GM20000 (cell line): ENCODE results near the gene MON2.

Experiments used
- DNase-seq: peaks from one replicate; pipeline ENCODE4 v3.0.0; 2012; ENCODE audit warnings: low spot score
- CTCF ChIP-seq: IDR thresholded peaks from 2 replicates; pipeline ENCODE4 v1.5.1; 2012; ENCODE audit warnings: mild to moderate bottlenecking, control low read depth; ENCODE audit errors: extremely low read depth, missing control alignments

Gene MON2

GRCh38 chr12:62602255-62603060 lies 135.8 kb downstream of the MON2 start:
- no peak for TF ChIP-seq CTCF
- DNase-seq: peak; percentile 85

GRCh38 chr12:62603061-62603810 lies 136.6 kb downstream of the MON2 start:
- DNase-seq: peak; percentile 85
- peak; percentile 19 for TF ChIP-seq CTCF

GRCh38 chr12:62603811-62604098 lies 137.1 kb downstream of the MON2 start:
- no peak for DNase-seq
- TF ChIP-seq CTCF: no peak

GRCh38 chr12:62604373-62604772 lies 137.7 kb downstream of the MON2 start:
- TF ChIP-seq CTCF: no peak
- DNase-seq: no peak

GRCh38 chr12:62604871-62605270 lies 138.2 kb downstream of the MON2 start:
- no peak for TF ChIP-seq CTCF
- DNase-seq: no peak

GRCh38 chr12:62605981-62606380 lies 139.4 kb downstream of the MON2 start:
- no peak for DNase-seq
- TF ChIP-seq CTCF: no peak

GRCh38 chr12:62606654-62607053 lies 140.0 kb downstream of the MON2 start:
- no peak for TF ChIP-seq CTCF

More at GRCh38 chr12:62606654-62607053, 140.0 kb downstream of the MON2 start:
- no peak for DNase-seq
